GM21423 (cell line): ENCODE measurements around the gene PCDH9.
"Not testable (repeated sequence)": the region's sequence is repeated elsewhere in the genome, so short reads cannot be mapped to it uniquely, and the experiment has no call there.

Experiments used
- ATAC-seq: cut with Tn5 transposase; IDR thresholded peaks from one replicate; pipeline ENCODE4 v1.9.1; 2021; ENCODE audit warnings: mild to moderate bottlenecking, moderate library complexity; ENCODE audit not compliant: unreplicated experiment

The PCDH9 gene

DNA sequence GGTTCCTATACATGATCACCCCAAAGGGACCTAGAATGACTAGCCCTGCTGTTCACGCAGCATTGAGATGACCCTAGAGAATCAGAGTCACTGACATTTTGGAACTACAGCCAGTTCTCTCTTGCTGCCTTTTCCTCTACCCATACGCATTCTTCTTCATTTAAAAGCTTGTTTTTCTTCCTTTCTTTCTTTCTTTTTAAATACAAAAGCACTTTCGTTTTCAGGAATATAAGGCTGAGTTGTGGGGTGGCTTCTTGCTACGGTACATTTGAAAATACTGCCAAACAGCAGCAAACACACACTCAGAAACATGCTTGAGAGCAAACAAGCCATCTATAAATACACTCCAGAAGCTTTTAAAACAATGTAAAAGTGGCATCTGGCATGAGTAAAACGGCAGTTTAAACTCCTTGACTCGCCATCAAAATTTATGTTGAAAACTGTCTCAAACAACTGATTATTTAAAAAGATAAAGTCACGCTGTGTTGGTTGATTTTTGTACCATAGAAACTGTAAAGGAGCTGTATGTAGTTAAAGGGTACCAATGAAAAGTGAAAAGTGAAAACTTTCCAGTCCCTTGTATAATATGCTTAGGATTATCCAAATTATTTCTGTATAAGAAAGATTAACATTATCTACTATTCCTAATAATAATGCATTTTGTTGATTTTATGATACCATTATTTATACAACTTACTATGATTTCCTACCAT lies 95.6 kb downstream of the PCDH9 start:
- no peak for ATAC-seq

DNA sequence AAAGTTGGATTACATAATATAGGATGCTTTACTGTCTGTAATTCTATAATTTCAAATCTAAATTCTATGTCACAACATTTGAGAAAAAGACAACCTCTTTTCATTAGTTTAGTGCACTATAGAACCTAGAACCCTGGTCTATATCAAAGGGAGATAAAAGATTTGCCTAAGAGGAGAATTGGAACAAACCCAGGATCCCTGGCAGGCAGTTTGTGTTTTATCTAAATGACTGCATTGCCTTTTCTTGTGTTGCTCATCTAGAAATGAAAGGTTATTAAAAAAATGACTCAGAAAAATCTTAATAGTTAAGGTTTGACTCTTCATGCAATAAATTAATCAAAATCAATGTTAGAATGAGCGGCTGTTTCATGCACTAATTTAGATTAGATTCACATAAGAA lies 96.7 kb downstream of the PCDH9 start:
- no peak for ATAC-seq

DNA sequence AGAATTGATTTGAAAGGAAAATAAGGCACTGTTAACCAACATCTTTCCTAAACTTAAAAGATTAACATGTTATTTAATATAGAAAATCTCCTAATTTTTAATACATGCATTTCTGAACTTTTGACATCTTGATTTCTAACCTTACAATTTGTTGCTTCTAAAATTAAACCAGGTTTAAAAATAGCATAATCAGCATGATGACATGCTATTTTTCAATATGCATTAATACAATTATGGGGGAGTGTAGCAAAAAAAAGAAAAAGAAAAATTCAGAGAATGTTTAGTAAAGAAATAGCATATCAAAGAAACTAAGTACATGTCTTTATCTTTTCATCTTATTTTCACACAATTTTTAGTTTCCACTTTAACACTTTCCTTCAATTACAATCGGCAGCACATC lies 98.7 kb downstream of the PCDH9 start:
- no peak for ATAC-seq

DNA sequence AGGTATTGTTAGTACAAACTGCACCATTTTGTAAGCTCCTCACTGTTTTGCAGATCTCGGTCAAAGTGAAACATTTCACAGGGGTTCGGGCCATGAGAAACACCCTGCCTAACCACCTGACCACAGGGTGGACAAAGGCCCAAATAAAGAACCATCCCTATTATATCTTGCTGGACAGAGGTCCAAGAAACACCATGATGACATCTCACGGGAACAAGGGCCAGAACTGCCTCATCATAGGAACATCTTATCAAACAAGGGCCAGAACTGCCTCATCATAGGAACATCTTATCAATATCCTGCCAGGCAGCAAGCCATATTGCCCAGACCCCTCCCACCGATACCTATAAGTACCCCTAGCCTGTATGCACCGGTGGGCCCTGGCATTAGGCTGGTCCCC lies 99.7 kb downstream of the PCDH9 start:
- ATAC-seq: no peak

DNA sequence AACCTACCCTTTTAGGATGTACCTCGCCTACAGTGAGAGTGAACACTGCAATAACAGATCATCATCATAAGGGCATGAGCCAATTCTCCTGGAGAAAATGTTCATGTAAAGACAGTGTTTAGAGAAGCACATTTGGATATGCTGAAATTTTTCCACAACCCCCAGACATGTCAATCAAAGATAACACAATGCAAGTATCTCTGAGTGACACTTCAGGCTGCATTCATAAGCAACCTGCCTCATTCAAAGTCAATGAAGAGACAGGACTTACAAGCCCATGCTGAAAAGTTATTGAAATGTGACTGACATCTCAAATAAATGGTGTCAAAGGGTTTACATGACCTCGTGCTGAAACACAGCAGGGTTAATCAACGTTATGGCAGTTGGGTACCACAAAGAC lies 102.0 kb downstream of the PCDH9 start:
- ATAC-seq: no peak

DNA sequence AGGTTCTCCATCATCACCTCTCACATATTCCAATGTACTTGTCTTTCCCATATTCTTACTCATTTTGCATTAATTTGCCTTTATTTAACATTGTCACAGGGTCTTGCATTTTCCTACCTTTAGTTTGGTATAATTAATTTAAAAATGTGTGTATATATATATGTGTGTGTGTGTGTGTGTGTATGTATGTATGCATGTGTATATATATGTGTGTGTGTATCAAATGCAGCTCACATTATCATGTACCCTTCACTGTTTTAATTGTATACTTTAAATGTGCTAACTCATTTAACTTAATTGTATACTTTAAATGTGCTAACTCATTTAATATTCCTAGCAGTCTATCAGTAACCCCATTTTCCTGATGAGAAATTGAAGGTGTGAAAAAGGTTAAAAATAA lies 104.5 kb downstream of the PCDH9 start:
- no peak for ATAC-seq

DNA sequence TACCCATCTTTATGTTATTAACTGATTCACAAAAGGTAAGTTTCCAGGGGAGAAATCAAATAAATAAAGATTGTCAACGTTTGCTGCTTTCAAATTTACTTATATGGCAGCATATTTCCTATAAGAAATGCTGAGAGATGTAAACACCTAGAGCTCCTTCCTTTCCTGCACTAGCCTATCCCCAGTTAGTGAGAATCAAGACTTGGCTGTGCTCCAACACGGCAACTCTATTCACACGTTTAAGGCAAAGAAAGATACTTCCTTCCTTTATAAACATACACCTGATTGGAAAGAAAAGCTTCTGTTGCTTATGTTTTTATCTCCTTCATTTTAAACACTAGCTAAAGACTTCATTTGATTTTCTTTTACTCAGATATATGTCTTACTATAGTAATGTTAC lies 107.0 kb downstream of the PCDH9 start:
- no peak for ATAC-seq

DNA sequence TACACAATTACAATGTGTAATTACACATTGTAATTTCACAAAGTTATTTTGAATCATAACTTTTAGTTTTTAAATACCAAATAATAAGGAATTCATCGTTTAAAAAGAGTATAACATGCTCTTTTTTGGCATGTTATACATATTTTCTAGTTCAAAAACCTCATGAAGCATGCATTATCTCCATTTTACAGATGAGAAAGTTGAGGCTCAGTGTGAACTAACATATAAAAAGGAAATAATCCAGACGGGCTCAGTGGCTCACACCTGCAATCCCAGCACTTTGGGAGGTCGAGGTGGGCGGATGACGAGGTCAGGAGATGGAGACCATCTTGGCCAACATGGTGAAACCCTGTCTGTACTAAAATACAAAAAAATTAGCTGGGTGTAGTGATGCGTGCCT lies 107.9 kb downstream of the PCDH9 start:
- no peak for ATAC-seq

DNA sequence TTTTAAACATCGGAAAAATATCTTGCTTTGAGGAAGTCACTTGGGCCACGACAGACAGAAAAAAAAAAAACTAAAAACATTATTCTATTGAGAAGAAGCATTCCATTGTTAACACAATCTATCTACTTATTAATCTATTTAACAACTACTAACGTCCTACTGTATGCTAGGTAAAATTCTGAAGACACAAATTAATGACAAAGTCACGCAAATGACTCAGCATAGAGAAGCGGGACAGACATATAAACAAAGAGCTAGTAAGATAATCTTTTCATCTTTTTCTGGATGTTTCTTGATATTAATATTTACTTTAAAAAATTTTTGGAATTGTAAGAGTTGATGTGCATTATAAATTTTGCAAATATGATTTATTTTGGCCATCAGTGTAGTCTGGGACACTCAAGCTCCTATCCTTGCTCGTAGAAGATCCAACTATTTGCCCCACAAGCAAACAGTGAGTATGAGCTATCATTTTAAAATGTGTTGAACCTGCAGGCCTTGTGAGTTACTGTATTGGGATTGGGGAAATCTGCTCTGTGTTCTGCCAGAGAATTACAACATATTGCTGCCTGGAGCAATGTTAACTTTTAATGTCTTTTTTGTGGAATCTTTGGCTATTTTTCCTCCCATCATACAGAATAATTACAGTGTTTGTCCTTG lies 109.1 kb downstream of the PCDH9 start:
- no peak for ATAC-seq

DNA sequence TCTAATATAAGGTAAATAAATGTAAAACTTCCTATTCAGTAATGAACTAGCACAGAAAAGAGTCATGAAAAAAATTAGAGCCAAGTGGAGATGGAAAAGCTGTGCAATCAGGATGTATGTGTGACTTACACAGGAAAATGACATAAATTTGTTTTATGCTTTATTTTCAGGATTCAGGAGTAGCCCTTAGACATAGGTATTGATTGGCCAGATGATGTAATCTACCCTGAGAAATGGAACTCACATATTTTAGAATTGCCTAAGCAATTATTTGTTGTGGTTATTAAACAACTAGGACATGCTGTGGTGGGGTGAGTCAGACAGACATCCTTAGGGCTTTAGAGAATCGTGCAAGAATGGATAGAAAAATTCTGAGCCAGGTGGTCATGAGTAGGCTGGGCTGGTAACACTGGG lies 110.6 kb downstream of the PCDH9 start:
- no peak for ATAC-seq

DNA sequence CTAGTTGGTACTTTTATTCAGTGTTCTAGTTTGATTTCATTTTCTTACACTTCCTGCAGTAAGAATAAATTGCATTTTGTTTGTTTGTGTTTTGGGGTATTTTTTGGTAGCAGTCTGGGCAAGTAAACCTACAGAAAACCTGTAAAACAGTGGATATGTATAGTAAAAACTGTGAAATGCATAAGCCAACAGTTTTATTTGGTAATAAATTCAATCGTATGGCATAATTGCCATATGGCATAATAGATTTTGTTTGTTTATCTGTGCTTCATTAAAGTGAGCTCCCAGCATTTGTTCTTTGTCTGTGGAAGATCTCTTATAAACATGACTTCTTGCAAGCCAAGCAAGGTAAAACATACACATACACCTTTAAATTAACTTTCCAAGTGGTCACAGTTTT lies 111.9 kb downstream of the PCDH9 start:
- ATAC-seq: no peak

DNA sequence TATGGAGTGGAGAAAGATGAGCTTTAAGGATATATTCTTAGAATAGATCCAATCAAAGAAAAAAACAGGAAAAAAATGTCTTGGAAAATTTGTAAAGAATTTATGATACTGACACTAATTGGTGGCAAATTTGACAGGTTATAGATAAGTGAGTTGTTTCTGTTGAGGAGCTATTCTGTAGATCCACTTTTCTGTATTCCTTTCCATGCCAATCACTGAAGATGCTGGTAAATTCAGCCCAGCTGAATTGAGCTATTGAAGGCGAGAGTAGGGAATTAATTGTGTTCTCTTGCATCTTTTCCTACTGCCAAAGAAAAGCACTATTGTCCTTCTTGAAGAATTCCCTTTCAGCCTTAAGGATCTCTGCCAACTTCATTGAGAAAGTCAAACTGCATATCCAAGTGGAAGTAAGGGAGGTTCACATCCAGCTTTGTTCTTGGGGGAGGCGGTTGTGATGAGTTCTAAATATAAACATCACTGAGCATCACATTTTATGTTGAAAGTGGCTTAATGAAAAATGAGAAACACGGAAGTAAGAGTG lies 113.1 kb downstream of the PCDH9 start:
- no peak for ATAC-seq

DNA sequence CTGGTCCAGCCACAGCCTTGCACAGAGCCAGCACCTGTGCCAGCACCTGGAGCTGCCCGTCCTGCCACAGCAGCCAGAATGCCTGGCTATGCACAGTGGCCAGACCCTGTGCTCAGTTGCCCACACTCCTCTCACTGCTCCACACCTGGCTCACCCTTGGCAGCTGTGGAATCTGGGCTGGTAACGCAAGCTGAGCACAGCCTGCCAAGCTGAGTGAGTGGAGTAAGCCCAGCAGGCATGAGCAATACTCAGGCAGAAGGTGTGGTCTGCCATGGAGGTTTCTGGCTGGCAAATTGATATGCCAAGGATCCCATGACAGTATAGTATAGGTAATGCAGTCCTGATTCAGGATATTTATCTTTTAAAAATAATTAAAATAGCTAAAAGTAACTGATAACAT lies 122.2 kb downstream of the PCDH9 start:
- no peak for ATAC-seq

DNA sequence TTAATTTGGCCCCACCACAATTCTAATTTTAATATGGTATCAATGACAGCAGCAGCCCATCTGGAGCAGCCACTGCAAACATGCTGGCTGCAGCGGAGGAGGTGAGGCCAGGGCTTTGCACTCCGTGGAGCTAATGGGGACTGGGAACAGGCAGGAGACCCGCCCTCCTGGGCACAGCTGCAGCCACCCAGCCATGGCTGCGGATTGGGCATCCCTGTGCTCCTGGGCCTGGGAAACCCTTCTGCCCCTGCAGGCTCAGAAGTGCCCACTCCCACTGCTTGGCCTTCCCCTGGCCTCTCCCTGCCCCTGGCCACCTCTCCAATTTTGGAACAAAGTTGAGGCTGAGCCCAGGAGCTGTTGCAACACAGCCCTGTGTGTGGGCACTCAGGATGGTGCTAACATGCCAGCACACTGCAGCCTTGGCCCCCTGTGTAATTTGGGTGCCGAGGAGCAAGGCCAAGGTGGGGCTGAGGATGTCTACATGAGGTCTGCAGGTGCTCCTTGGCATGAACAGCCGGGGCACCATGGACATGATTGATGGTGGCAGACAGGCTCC lies 123.6 kb downstream of the PCDH9 start:
- ATAC-seq: no peak

DNA sequence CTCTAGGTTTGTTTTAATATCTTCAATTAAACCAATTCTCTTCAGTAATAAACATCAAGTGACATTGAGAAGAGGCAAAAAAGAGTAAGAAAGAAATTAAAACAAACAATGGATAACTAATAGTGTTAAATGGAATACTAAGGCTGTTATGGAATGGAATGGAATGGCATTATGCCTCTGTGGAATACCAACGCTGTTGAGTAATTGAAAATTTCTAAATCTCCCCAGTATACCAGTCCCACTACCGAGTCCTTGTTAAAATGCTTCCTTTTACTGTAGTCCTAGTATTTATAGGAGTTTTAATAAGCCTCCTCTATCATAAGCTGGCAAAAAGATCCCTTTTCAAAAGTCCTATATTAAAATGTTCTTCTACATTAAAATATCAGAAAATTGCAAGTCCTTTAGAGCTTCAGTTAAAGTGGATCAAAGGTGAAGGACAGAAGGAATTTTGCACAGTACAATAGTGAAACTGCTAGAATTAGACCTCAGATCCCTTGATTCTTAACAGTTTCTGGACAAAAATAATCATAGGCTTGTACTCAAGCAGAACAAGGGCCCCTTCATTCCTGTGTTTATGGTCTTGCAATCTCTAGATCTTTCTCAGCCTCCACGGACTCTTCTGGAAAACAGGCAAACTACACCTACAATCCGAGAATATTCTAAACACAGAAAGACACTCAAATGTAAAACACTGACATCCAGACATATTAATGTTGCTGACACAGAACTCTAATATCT lies 128.2 kb downstream of the PCDH9 start:
- no peak for ATAC-seq

DNA sequence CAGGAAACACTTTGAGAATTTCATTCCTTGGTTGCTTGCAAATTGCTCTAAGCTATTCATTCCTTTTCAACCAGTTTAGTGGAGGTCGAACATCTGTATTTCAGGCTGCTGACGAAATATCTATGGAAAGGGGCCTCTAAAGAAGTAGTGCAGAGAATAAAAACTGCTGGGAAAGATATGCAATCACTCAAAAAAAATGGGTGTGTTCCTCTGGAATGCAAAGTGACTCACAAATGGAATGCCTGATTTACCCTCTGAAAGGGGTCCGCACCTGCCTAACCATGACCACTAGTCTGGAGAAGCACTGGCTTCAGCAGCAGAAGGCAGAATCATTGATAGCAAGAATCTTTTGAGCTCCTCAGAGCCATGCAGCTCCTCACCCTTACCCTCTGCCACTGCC lies 129.4 kb downstream of the PCDH9 start:
- ATAC-seq: no peak

DNA sequence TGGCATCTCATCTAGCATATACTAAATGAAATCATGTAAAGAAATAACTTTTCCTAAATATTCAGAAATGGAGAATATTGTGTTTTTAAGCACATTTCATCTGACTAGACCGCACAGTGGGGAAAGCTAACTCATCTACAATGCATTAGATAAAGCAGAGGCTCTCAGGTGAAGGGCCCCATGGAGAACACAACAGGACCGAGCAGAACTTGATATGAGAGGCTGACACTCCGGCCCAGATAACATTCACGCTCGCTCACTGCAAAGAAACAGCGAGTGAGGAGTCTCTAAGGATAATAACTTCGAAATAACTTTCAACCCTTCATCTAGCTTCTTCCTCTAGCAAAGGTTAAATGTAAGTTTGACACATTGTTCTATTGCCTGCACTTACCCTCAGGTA lies 130.6 kb downstream of the PCDH9 start:
- ATAC-seq: no peak

DNA sequence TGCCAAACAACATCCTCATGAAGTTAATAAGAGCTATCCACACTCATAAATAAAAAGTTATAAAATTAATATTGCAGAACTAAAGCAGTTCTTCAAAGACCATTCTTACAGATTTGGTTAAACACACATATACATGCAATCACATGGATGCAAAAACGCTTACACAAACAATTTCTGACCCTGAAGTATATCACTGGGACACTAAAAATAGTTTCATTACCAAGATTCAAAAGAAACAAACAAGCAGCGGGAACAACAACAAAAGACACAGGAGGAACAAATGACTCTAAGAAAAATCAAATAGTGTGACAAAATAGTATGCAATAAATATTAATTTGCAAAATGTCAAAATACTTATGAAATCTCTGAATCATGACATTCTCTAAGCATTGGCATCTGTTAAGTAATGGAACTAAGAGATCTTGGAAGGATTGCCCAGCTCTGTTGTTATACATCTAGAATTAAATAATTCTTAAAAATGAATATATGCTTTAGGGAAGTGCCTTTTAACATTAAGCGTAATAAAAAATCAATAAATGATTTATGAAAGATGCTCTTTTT lies 132.2 kb downstream of the PCDH9 start:
- ATAC-seq: no peak

DNA sequence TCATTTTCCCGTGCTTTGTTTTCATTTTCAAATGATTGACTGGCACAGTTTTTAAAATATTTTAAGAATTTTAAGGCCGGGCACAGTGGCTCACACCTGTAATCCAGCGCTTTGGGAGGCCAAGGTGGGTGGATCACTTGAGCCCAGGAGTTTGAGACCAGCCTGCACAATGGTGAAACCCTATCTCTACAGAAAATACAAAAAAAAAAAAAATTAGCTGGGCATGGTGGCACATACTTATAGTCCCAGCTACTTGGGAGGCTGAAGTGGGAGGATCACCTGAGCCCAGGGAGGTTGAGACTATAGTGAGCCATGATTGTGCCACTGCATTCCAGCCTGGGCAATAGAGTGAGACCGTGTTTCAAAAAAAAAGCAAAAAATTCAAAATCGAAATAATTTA lies 133.2 kb downstream of the PCDH9 start:
- ATAC-seq: not testable (repeated sequence)

DNA sequence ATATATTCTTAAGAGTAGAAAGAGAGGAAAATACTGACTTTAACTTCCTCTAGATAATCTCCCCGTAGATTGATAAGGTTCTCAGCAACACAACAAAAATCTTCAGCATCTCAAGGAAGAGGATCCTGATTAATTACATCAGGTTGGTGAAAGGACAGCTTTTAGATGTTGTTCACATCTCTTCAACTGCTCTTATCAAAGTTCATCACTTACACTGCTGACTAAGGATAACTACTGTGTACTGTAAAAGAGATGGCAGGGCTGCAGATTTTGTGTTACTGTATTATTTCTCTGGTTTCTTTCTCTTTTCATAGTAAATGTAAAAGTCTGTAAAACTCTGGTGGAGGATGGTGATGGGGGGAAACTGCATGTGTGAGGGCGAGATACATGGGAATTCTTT lies 133.7 kb downstream of the PCDH9 start:
- no peak for ATAC-seq

DNA sequence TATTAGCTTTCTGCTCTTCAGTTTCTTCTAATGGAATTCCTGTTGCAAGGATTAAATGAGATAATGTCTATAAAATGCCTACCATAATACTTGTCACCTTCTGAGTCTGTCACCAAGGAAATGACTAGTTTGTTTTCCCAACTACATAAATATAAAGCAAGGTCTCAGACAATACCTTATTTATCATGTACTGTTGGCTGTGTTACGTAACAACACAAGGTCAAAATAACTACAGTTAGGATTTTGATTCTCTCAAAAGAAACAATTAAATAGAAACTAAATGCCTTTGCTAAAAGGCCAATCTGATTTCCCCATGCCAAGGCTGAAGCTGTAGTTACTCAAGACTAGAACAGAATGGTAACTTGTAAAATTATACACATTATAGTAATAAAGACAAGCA lies 134.5 kb downstream of the PCDH9 start:
- ATAC-seq: no peak
